Esophagus muscularis mucosa (tissue), 4 donors: ENCODE results near the gene SEC24B. TPM values are rescaled to one million over a fixed set of nuclear protein-coding genes. Genes with fewer than 3 reads are reported as not detected.
"Not testable (repeated sequence)": the region's sequence is repeated elsewhere in the genome, so short reads cannot be mapped to it uniquely, and the experiment has no call there.

Source experiments
- DNase-seq: peaks from one replicate; pipeline ENCODE4 v3.0.0-alpha.2; 2017; ENCODE audit errors: extremely low spot score
- H3K27ac ChIP-seq, 4 donors: fragments of 200-600 bp; sonication (generic); replicated peaks in 1 of 4; 1 replicate in 3 of 4; 2 replicates in 1 of 4; pipeline ENCODE4 v1.5.1; 2016 to 2019; ENCODE audit warnings: mild to moderate bottlenecking in 1 of 4
- H3K27me3 ChIP-seq, 4 donors: fragments of 200-600 bp; sonication (generic); one replicate each; pipeline versions ENCODE4 v1.5.1 to v1.6.0; 2016 to 2019
- H3K36me3 ChIP-seq, 4 donors: fragments of 200-600 bp; sonication (generic); one replicate each; pipeline ENCODE4 v1.5.1; 2016 to 2019
- H3K4me1 ChIP-seq, 4 donors: fragments of 200-600 bp; sonication (generic); one replicate each; pipeline ENCODE4 v1.5.1; 2016 to 2019
- H3K4me3 ChIP-seq, 4 donors: fragments of 200-600 bp; sonication (generic); 1 replicate in 2 of 4; 2 replicates in 2 of 4; pipeline ENCODE4 v1.5.1; 2016 to 2019; ENCODE audit warnings: mild to moderate bottlenecking in 4 of 4, moderate library complexity in 1 of 4
- H3K9me3 ChIP-seq, 4 donors: fragments of 200-600 bp; sonication (generic); 1 replicate in 3 of 4; 2 replicates in 1 of 4; pipeline ENCODE4 v1.5.1; 2016 to 2019
- EP300 ChIP-seq: sonication (generic); formaldehyde crosslinking; IDR thresholded peaks from one replicate; pipeline ENCODE4 v1.6.1; 2017; ENCODE audit warnings: antibody characterized with exemption
- POLR2A ChIP-seq: fragments of 450-650 bp; IDR thresholded peaks from one replicate; pipeline ENCODE4 v1.6.1; 2017; ENCODE audit warnings: antibody characterized with exemption, moderate library complexity, mild to moderate bottlenecking, low read depth
- POLR2AphosphoS5 ChIP-seq, 2 donors: sonication (generic); formaldehyde crosslinking; IDR thresholded peaks; one replicate each; pipeline ENCODE4 v1.6.1; 2017; ENCODE audit warnings: antibody characterized with exemption in 2 of 2
- WGBS: methylation state at CpG from one replicate; pipeline ENCODE4 v1.1.5; 2018; 5-methylcytosine and 5-hydroxymethylcytosine counted together
- intact Hi-C: fragments of 100-400 bp; cut with DNase I; formaldehyde crosslinking; loops from one replicate; pipeline ENCODE4 v1.15.1; 2023
- total RNA-seq, 4 donors: library from RNA; depleted of rRNA; stranded (reverse); fragments of >200 nt; gene quantifications; one replicate each; pipeline versions ENCODE4 v1.1.0 to v1.2.1, GENCODE V29; 2016
- TF ChIP-seq, protein P1 (sequence below), 3 experiments: fragments of 200-600 bp in 2 of 3; fragments of 450-650 bp in 1 of 3; sonication (generic) in 2 of 3; IDR thresholded peaks; one replicate each; pipeline ENCODE4 v1.5.1; 2017 to 2019; ENCODE audit warnings: antibody characterized with exemption in 3 of 3, mild to moderate bottlenecking in 2 of 3, moderate library complexity in 1 of 3

Gene SEC24B
- total RNA-seq, 4 donors from 2014 or later: 34.5 to 46.5 (median 37.0) TPM

DNA sequence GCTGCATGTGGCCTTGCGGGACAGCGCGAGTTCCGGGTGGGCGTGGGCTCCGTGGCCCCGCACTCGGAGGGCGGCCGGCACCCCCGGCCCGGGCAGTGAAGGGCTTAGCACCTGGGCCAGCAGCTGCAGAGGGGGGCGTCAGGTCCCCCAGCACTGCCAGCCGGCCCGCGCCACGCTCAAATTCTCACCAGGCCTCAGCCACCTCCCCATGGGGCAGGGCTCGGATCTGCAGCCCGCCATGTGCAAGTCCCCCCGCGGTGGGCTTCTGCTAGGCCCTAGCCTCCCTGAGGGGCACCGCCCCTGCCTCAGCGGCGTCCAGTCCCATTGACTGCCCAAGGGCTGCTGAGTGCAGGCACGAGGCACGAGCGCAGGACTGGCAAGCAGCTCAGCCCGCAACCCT is 123.8 kb downstream of the SEC24B start:
- H3K4me1 ChIP-seq: peaks cover 5 to 31% (median 18%) of the 10 kb centered on the region in 4 donors
- intact Hi-C loops: no loop called here
- H3K27me3 ChIP-seq: no peaks in the 10 kb centered on the region
- TF ChIP-seq, protein P1, sequence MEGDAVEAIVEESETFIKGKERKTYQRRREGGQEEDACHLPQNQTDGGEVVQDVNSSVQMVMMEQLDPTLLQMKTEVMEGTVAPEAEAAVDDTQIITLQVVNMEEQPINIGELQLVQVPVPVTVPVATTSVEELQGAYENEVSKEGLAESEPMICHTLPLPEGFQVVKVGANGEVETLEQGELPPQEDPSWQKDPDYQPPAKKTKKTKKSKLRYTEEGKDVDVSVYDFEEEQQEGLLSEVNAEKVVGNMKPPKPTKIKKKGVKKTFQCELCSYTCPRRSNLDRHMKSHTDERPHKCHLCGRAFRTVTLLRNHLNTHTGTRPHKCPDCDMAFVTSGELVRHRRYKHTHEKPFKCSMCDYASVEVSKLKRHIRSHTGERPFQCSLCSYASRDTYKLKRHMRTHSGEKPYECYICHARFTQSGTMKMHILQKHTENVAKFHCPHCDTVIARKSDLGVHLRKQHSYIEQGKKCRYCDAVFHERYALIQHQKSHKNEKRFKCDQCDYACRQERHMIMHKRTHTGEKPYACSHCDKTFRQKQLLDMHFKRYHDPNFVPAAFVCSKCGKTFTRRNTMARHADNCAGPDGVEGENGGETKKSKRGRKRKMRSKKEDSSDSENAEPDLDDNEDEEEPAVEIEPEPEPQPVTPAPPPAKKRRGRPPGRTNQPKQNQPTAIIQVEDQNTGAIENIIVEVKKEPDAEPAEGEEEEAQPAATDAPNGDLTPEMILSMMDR (IDR thresholded peaks at IDR 0.05): no peak
- TF ChIP-seq POLR2A (no peak), EP300 (no peak), POLR2AphosphoS5 (IDR thresholded peaks at IDR 0.05) (no peak)
- H3K27ac ChIP-seq: no peak overlapping the region
- no peak overlapping the region for H3K4me3 ChIP-seq
- WGBS: 100% methylated on average over 9 of the region's 28 CpGs
- H3K36me3 ChIP-seq: peaks cover 0 to 3% (median 0%) of the 10 kb centered on the region in 4 donors
- no peak for DNase-seq
- H3K9me3 ChIP-seq: no peaks in the 10 kb centered on the region

DNA sequence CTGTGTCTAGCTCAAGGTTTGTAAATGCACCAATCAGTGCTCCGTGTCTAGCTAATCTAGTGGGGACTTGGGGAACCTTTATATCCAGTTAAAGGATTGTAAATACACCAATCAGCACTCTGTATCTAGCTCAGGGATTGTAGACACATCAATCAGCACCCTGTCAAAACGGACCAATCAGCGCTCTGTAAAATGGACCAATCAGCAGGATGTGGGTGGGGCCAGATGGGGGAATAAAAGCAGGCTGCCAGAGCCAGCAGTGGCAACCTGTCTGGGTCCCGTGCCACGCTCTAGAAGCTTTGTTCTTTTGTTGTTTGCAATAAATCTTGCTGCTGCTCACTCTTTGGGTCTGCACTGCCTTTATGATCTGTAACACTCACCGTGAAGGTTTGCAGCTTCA is 124.5 kb downstream of the SEC24B start:
- DNase-seq, H3K4me3 ChIP-seq, intact Hi-C loops, H3K27ac ChIP-seq, H3K36me3 ChIP-seq, H3K9me3 ChIP-seq, H3K27me3 ChIP-seq: not testable (repeated sequence)
- peaks cover 5 to 31% (median 18%) of the 10 kb centered on the region in 4 donors for H3K4me1 ChIP-seq
- WGBS: 97% methylated on average over 6 of the region's 6 CpGs

DNA sequence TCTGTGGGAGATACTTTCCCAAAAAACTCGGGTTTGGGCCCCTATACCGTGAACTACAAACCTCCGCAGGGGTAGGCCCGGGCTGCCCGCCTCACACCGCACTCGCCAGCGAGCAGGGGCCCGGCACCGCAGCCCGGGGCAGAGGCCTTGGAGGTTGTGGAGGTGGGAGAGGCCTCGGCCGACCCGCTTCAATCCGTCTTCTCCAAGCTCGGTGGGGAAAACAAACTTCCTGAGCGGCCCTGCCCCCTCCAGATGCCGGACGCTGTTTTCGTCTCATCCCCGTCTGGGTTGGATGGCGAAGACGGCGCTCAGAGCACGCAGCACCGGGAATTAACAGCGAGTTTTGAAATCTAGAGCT is 126.0 kb downstream of the SEC24B start:
- DNase-seq: no peak

DNA sequence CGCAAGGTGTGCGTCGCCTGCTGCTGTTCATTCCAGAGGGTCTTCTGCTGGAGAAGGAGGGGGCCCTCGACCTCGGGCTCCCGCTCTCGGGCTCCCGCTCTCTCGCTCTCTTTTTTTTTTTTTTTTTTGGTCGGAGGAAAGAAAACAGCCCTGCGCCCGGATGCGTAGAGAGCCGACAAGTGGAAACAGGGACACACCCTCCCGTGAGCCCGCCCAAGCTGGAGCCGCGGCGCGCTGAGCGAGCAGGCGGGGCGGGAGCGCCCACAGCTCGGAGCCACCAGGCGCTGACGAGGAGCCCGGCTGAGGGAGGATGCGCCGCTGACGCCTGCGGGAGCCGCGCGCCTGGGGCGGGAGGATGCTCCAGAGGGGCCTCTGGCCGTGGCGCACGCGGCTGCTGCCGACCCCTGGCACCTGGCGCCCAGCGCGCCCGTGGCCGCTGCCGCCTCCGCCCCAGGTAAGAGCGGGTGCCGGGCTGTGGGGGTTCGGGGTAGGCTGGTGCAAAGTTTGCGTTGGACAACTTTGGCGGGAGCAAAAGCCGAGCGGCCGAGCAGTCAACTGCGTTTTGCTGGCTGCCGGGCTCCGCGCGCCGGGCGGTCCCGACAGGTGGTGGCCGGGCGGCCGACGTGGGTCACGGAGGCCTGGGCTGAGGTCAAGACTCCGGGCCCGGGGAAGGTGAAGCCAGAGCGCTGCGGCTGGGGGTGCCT is 126.5 kb downstream of the SEC24B start, which contains the start of gene MCUB:
Gene MCUB (plus strand): TSS at position 264 of the 704 bp plus-strand sequence. CDS start 92 bp downstream, at position 356.
- TF ChIP-seq POLR2A (no peak), EP300 (no peak), POLR2AphosphoS5 (IDR thresholded peaks at IDR 0.05) (peak; percentile 75 to 80)
- under 1% methylated on average over 50 of the region's 73 CpGs for WGBS
- Histone ChIP-seq H3K27me3 (no peaks in the 10 kb centered on the region), H3K9me3 (no peaks in the 10 kb centered on the region), H3K36me3 (no peaks in the 10 kb centered on the region), H3K27ac (peak within 1 kb of the TSS; percentile 81 to 86 (median 84)), H3K4me3 (peak within 1 kb of the TSS; percentile 63 to 86 (median 69)), H3K4me1 (peaks cover 5 to 31% (median 18%) of the 10 kb centered on the region in 4 donors)
- DNase-seq: peak; percentile 96
- intact Hi-C loops: loop anchor here (5.0 kb wide), 1 partner anchor 128 kb away; the partner anchor contains the start of gene SEC24B

More for the DNA sequence above, 126.0 kb downstream of the SEC24B start:
- H3K27ac ChIP-seq: peak overlapping the region; percentile 81 to 86 (median 84)
- no peaks in the 10 kb centered on the region for H3K27me3 ChIP-seq
- intact Hi-C loops: no loop called here
- 17% methylated on average over 7 of the region's 27 CpGs for WGBS
- H3K4me1 ChIP-seq: peaks cover 5 to 31% (median 18%) of the 10 kb centered on the region in 4 donors
- TF ChIP-seq, protein P1 (IDR thresholded peaks at IDR 0.05): no peak
- TF ChIP-seq POLR2AphosphoS5 (IDR thresholded peaks at IDR 0.05) (no peak), EP300 (no peak), POLR2A (no peak)
- no peaks in the 10 kb centered on the region for H3K36me3 ChIP-seq
- H3K9me3 ChIP-seq: no peaks in the 10 kb centered on the region
- H3K4me3 ChIP-seq: peak overlapping the region; percentile 63 to 86 (median 69)

DNA sequence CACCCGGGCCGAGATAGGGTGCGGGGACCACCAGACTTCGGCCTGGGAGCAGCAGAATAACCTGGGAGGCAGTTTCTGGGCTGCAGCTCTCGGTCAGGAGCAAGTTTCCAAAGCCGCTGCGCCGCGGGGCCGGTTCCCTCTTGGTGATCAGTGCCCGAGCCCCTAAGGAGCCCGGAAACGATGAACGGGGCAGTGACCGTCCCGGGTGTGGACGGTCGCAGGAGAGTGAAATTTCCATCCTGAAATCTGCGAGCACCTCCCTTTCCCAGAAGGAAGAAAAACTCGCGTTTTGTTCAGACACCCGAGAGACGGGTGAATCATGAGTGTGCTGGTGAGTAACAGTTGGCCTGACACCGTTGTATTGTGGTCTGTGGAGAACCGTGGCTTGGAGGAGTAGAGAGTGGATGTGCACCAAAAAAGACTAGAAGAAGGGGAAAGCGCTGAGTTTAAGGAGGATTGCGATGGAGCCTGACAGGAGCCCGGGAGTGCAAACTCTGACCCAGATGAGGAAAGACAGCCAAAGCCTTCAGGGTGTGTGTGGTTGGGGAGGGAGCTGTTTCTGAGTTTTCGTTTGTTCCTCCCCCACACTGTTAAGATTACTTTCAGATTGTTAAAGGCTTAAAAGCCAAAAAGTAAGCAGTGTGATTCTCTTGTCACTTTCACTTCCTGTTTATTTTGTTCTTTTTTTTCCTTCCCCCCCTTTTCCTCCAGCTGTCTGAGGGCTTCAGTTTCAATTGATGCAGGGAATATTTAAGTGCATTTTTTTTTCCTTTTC is 127.3 kb downstream of the SEC24B start:
- DNase-seq: no peak
- WGBS: under 1% methylated on average over 28 of the region's 29 CpGs
- intact Hi-C loops: loop anchor here (5.0 kb wide), 1 partner anchor 129 kb away; the partner anchor contains the start of gene SEC24B
- H3K27me3 ChIP-seq: no peaks in the 10 kb centered on the region
- H3K27ac ChIP-seq: peak overlapping the region; percentile 81 to 86 (median 84)
- H3K9me3 ChIP-seq: no peaks in the 10 kb centered on the region
- peaks cover 5 to 31% (median 18%) of the 10 kb centered on the region in 4 donors for H3K4me1 ChIP-seq
- TF ChIP-seq POLR2AphosphoS5 (IDR thresholded peaks at IDR 0.05): peak; percentile 19 to 55
- TF ChIP-seq, protein P1 (IDR thresholded peaks at IDR 0.05): no peak
- H3K4me3 ChIP-seq: peak overlapping the region; percentile 63 to 86 (median 69)
- H3K36me3 ChIP-seq: no peaks in the 10 kb centered on the region
